Kasumi-1 (cell line): Measurements from ENCODE around the gene TFEC.
"Not testable (repeated sequence)": the region's sequence is repeated elsewhere in the genome, so short reads cannot be mapped to it uniquely, and the experiment has no call there.

Source experiments
- DNase-seq, 2 experiments: peaks; one replicate each; lab custom pipeline; 2025; lab: John Stamatoyannopoulos, UW

TFEC gene

DNA sequence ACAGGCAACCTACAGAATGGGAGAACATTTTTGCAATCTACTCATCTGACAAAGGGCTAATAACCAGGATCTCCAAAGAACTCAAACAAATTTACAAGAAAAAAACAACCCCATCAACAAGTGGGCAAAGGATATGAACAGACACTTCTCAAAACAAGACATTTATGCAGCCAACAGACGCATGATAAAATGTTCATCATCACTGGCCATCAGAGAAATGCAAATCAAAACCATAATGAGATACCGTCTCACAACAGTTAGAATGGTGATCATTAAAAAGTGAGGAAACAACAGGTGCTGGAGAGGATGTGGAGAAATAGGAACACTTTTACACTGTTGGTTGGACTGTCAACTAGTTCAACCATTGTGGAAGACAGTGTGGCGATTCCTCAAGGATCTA is 100.8 kb downstream of the TFEC start:
- not testable (repeated sequence) for DNase-seq

DNA sequence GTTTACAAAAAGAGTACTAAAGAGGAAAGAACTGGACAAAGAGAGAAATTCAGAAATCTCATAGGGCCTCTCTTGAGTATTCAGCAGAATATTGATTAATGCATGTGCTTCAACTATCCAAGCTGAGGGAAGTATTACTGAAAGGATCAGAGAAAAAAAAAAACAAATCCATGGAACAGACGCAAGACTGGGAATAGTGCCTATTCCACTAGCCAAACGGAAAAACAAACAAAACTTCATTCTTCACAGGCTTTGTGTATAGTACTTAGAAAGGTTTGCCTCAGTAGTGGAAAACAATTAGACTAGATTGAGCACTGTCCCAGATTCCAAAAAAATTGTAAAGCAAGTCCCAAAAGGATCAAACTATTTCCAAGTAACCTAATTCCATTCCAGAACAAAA is 106.2 kb downstream of the TFEC start:
- DNase-seq = no peak

DNA sequence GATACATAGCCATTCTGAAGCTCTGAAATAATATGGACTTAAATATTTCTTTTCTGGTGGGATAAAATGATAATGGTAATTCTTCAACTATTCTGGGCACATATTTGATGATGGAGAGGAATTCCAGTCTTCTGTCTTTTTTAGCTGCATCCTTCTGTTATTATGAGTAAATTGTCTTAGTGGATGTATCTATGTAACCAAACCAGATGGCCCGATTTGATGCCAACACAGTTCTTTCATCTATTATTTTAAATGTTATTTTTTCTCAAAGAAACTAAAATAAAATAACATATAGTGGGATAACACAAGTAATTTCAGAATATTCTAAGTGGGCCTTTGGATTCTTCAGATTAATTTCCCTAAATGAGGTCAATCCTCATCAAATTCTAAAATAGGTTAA is 110.2 kb downstream of the TFEC start:
- no peak for DNase-seq

DNA sequence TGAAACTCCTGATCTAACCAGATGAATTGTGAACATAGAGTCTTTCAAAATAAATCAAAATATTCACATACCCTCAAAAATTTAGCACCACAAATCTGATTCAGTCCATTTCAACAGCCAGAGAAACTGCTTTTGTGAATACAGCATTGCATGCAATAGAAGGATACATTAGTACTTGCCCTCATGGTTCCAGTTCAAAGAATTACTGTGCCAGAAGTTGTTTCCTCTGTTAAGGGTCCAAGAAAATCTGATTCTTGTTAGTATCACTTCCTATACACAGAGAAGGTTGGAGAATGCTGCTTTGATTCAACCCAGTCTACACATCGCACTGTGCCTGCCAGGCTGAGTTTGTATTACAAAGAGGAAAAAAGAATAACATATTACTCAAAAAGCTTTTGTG is 115.6 kb downstream of the TFEC start:
- no peak for DNase-seq

DNA sequence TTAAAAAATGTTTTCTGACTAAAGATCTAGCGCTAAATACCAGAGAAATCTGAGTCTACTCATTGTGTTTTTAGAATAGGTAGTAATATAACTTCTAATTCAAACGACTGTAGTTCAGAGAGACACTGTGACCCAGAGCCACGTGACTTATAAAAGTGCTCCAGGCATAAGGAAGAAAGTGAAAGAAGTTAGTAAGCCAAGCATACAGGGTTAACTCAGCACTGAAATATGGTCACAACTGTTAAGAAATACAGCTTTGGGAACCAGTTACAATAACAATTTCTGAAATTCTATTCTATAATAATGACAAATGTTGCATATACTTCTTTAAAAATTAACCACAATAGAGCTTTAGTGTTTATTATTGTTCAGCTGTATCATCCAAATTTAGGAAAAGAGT is 119.1 kb downstream of the TFEC start:
- DNase-seq = no peak

DNA sequence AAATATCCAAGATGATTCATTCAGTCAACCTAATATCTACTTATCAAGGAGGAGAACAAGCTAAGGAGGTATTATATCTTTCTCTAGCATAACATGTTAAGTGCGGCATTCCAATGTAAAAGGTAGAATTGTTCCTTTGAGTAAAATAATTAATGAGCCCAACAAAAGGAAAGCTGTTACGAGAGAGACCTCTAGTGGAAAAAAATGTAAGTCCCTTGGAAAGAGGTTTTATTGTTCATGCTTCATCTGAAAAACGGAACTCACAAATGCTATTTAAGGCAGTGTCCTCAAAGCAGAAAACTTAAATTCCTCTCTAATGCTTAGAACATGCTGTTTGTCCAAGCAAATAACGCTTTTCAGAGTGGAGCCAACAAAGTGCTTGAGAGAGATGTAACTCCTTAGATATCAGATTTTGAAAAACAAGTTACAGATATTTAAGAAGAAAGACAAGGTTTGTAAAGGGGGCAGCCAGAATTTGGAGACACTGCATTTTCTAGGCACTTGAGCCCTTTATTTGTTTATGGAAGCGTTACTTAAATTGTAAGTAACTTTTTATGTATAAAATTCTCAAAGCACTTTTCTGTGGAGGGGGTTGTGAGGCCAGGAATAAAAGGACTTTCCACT is 119.9 kb downstream of the TFEC start:
- DNase-seq = peak; percentile 91 to 95

DNA sequence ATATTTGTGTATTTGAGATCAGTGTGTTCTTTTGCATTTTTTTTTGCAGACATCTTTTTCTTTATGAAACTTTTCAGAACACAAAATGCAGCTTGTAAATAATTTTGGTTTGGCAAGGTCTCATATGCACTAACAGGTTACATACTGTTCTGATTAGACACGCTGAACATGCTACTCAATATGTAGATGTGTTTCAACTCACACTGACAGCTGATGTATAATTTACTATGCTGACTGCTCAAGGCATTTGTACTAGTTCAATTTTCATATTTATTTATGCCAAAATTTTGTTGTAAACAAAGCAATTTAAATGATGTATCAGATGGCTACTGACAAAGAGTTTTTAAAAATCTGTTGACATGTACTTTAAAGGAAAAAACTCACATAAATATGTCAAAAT is 123.8 kb downstream of the TFEC start:
- DNase-seq = no peak

DNA sequence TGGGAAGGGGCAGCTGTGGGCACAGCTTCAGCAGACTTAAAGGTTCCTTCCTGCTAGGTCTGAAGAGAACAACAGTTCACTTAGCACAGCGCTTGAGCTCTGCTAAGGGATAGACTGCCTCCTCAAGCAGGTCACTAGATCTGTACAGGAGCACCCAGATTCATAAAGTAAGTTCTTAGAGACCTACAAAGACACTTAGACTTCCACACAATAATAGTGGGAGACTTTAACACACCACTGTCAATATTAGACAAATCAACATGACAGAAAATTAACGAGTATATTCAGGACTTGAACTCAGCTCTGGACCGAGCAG is 140.9 kb downstream of the TFEC start:
- no peak for DNase-seq

DNA sequence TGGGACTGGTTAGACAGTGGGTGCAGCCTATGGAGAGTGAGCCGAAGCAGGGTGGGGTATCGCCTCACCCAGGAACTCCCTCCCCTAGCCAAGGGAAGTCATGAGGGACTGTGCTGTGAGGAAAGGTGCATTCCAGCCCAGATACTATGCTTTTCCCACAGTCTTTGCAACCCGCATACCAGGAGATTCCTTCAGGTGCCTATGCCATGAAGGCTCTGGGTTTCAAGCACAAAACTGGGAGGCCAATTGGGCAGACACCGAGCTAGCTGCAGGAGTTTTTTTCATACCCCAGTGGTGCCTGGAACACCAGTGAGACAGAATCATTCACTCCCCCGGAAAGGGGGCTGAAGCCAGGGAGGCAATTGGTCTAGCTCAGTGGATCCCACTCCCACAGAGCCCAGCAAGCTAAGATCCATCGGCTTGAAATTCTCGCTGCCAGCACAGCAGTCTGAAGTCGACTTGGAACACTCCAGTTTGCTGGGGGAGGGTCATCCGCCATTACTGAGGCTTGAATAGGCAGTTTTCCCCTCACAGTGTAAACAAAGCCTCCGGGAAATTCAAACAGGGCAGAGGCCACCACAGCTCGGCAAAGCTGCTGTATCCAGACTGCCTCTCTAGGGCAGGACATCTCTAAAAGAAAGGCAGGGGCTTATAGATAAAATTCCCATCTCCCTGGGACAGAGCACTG is 141.4 kb downstream of the TFEC start:
- no peak for DNase-seq

DNA sequence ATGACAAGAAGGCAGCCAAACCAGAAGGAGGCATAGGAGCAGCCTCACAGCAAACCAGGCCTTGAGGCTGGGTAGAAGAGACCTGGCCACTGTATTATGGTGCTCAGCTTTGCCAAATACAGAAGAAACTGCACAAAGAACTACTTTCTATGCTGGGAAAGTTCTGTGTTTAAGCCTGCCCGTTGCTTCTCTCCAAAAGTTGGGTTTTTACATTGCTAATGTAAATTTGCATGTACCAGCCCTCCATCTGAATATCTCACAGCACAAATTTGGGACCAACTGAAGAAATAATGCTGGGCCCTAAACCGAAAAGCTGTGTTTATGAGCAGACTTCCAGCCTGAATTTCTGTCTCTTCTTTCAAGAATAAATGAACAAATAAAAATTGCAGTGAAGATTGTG is 145.0 kb downstream of the TFEC start:
- no peak for DNase-seq
